ENCODE data around the gene RFC3.

DNA sequence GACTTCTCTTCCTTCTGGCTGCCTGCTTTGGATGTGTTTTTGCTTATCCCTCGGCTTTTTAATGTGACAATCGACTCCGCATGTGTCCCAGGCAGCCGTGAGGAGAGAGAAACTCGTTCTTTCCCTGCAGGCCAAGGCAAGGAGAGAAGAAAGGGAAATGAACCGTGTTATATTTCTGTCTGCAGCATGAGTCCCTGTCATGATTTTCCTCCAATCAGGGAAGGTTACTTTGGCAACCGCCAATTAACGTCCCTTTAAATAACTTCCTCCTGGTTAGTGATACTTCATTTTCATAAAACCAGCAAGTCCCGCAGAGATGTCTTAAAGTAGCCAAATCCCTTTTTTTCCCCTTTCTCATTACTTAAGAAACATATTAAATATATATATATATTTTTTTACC lies 42.6 kb downstream of the RFC3 start:
- TF ChIP-seq CTCF (IDR thresholded peaks at IDR 0.05) (no peak), TP53 (CRISPR knock-in tag; IDR thresholded peaks at IDR 0.05) (no peak), JUN (IDR thresholded peaks at IDR 0.05) (no peak), RCOR1 (IDR thresholded peaks at IDR 0.05; ENCODE audit: low read depth, low read length) (no peak)
- TF ChIP-seq, protein P1, sequence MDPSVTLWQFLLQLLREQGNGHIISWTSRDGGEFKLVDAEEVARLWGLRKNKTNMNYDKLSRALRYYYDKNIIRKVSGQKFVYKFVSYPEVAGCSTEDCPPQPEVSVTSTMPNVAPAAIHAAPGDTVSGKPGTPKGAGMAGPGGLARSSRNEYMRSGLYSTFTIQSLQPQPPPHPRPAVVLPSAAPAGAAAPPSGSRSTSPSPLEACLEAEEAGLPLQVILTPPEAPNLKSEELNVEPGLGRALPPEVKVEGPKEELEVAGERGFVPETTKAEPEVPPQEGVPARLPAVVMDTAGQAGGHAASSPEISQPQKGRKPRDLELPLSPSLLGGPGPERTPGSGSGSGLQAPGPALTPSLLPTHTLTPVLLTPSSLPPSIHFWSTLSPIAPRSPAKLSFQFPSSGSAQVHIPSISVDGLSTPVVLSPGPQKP (IDR thresholded peaks at IDR 0.05; ENCODE audit: low read depth, low read length), result no peak
